KMS-11 (cell line): ENCODE results near the gene SLC22A23.

Experiments used
- H2AFZ ChIP-seq: fragments of 200-600 bp; sonication (generic); 2 replicates; pipeline ENCODE4 v1.6.1; 2016; ENCODE audit warnings: antibody characterized with exemption, mixed run types, low read depth
- H3K27ac ChIP-seq: fragments of 200-600 bp; sonication (generic); 2 replicates; pipeline ENCODE4 v1.6.1; 2016; ENCODE audit warnings: mild to moderate bottlenecking, mixed run types
- H3K27me3 ChIP-seq: fragments of 200-600 bp; sonication (generic); 2 replicates; pipeline ENCODE4 v1.6.1; 2017; ENCODE audit warnings: mild to moderate bottlenecking, low read depth, mixed run types, moderate library complexity; ENCODE audit not compliant: insufficient read depth
- H3K36me3 ChIP-seq: fragments of 200-600 bp; sonication (generic); 2 replicates; pipeline ENCODE4 v1.6.1; 2017; ENCODE audit warnings: mild to moderate bottlenecking, mixed run types; ENCODE audit not compliant: insufficient read depth
- H3K4me1 ChIP-seq: fragments of 200-600 bp; sonication (generic); 2 replicates; pipeline ENCODE4 v1.6.1; 2016; ENCODE audit warnings: mild to moderate bottlenecking, low read depth, mixed run types; ENCODE audit not compliant: poor library complexity, severe bottlenecking
- H3K4me2 ChIP-seq: fragments of 200-600 bp; sonication (generic); 2 replicates; pipeline ENCODE4 v1.7.0; 2016; ENCODE audit warnings: mild to moderate bottlenecking, mixed run types
- H3K4me3 ChIP-seq: fragments of 200-600 bp; sonication (generic); IDR thresholded peaks from 2 replicates; pipeline ENCODE4 v1.6.1; 2017; ENCODE audit warnings: low read depth, low read length, mixed read lengths; ENCODE audit not compliant: insufficient read depth
- H3K79me2 ChIP-seq: fragments of 200-600 bp; sonication (generic); 2 replicates; pipeline ENCODE4 v1.6.1; 2016; ENCODE audit warnings: low read depth, mixed run types; ENCODE audit not compliant: insufficient read depth
- H3K9ac ChIP-seq: fragments of 200-600 bp; sonication (generic); 2 replicates; pipeline ENCODE4 v1.6.1; 2016; ENCODE audit warnings: mild to moderate bottlenecking, mixed run types
- H4K20me1 ChIP-seq: fragments of 200-600 bp; sonication (generic); 2 replicates; pipeline ENCODE4 v1.6.1; 2016; ENCODE audit warnings: mild to moderate bottlenecking, mixed run types; ENCODE audit not compliant: insufficient read depth
- CTCF ChIP-seq: fragments of 200-600 bp; sonication (generic); conservative IDR thresholded peaks from 2 replicates; pipeline ENCODE4 v1.6.1; 2017; ENCODE audit warnings: low read depth, mild to moderate bottlenecking, antibody characterized with exemption, low read length, moderate library complexity, mixed read lengths

SLC22A23 gene

GRCh38 chr6:3287308-3287707 is 169.5 kb downstream of the SLC22A23 start:
- Histone ChIP-seq H3K4me2 (no peak overlapping the region), H3K79me2 (no peaks in the 10 kb centered on the region), H3K36me3 (no peaks in the 10 kb centered on the region), H3K4me3 (no peak overlapping the region), H3K4me1 (no peaks in the 10 kb centered on the region), H4K20me1 (no peaks in the 10 kb centered on the region), H3K27me3 (no peaks in the 10 kb centered on the region), H3K27ac (no peak overlapping the region), H2AFZ (no peak overlapping the region), H3K9ac (no peak overlapping the region)
- TF ChIP-seq CTCF = no peak

- TF ChIP-seq CTCF = no peak
- Histone ChIP-seq H3K27ac (no peak overlapping the region), H3K9ac (no peak overlapping the region)
Observed at GRCh38 chr6:3286641-3287171, 170.1 kb downstream of the SLC22A23 start.

GRCh38 chr6:3285732-3286131 is 171.1 kb downstream of the SLC22A23 start:
- Histone ChIP-seq H3K4me1 (no peaks in the 10 kb centered on the region), H4K20me1 (no peaks in the 10 kb centered on the region), H3K4me3 (no peak overlapping the region), H3K27me3 (no peaks in the 10 kb centered on the region), H3K79me2 (no peaks in the 10 kb centered on the region), H3K4me2 (no peak overlapping the region), H3K36me3 (no peaks in the 10 kb centered on the region), H2AFZ (no peak overlapping the region), H3K9ac (no peak overlapping the region), H3K27ac (no peak overlapping the region)
- no peak for TF ChIP-seq CTCF

More at GRCh38 chr6:3286641-3287171, 170.1 kb downstream of the SLC22A23 start:
- no peaks in the 10 kb centered on the region for H3K36me3 ChIP-seq
- H3K27me3 ChIP-seq = no peaks in the 10 kb centered on the region
- no peak overlapping the region for H3K4me2 ChIP-seq
- no peak overlapping the region for H3K4me3 ChIP-seq
- H3K79me2 ChIP-seq = no peaks in the 10 kb centered on the region
- no peaks in the 10 kb centered on the region for H3K4me1 ChIP-seq
- no peak overlapping the region for H2AFZ ChIP-seq
- H4K20me1 ChIP-seq = no peaks in the 10 kb centered on the region

- Histone ChIP-seq H3K27ac (no peak overlapping the region), H3K27me3 (no peaks in the 10 kb centered on the region), H3K4me2 (no peak overlapping the region), H3K4me3 (no peak overlapping the region), H3K9ac (no peak overlapping the region), H3K4me1 (no peaks in the 10 kb centered on the region), H3K36me3 (no peaks in the 10 kb centered on the region), H2AFZ (no peak overlapping the region), H3K79me2 (no peaks in the 10 kb centered on the region), H4K20me1 (no peaks in the 10 kb centered on the region)
- no peak for TF ChIP-seq CTCF
Observed at GRCh38 chr6:3285049-3285639, 171.7 kb downstream of the SLC22A23 start.
